ENCODE results near the gene MST1. TPM values are rescaled to one million over a fixed set of nuclear protein-coding genes. Genes with fewer than 3 reads are reported as not detected.

Gene MST1
- total and polyA plus RNA-seq, 2 of the 8 experiments (the other 6 are each of a cell fraction or from before 2014, with no cell fraction given): 6.2 to 9.5 TPM

GRCh38 chr3:49662720-49663413 lies 26.4 kb downstream of the MST1 start (continued):
- no peak for TF ChIP-seq SIN3A (conservative IDR thresholded peaks at IDR 0.05 in 1 of 2, IDR thresholded peaks at IDR 0.05 in 1 of 2; ENCODE audit: low read depth in 1 of 2, low read length in 2 of 2)
